Mesenchymal stem cell (in vitro differentiated cells and primary cell): ENCODE data around the gene HOXC4.

Source experiments
- DNase-seq: peaks from one replicate; pipeline ENCODE4 v3.0.0-alpha.2; 2013
- H2AFZ ChIP-seq: one replicate; pipeline ENCODE4 v1.6.1; 2013; ENCODE audit warnings: low read depth, mild to moderate bottlenecking, control low read depth, inconsistent platforms, low read length, moderate library complexity
- H2AK5ac ChIP-seq: 2 replicates; pipeline ENCODE4 v1.6.1; 2013; ENCODE audit warnings: low read length, moderate library complexity, mild to moderate bottlenecking, inconsistent platforms; ENCODE audit not compliant: severe bottlenecking
- H2BK120ac ChIP-seq: one replicate; pipeline ENCODE4 v1.6.1; 2013; ENCODE audit warnings: low read depth, mild to moderate bottlenecking, inconsistent platforms, low read length, moderate library complexity
- H2BK12ac ChIP-seq, 2 experiments: one replicate each; pipeline ENCODE4 v1.6.1; 2013; ENCODE audit warnings: inconsistent platforms in 2 of 2, low read length in 2 of 2, mild to moderate bottlenecking in 2 of 2, moderate library complexity in 2 of 2, control low read depth in 1 of 2
- H2BK15ac ChIP-seq: one replicate; pipeline ENCODE4 v1.6.1; 2013; ENCODE audit warnings: mild to moderate bottlenecking, low read depth, inconsistent platforms; ENCODE audit not compliant: poor library complexity, severe bottlenecking
- H2BK5ac ChIP-seq: 2 replicates; pipeline ENCODE4 v1.6.1; 2013; ENCODE audit warnings: low read depth, mild to moderate bottlenecking, low read length, control low read depth, inconsistent platforms; ENCODE audit not compliant: poor library complexity, severe bottlenecking
- H3K14ac ChIP-seq, 2 experiments: one replicate each; pipeline ENCODE4 v1.6.1; 2013; ENCODE audit warnings: inconsistent platforms in 2 of 2, low read length in 2 of 2, control low read depth in 1 of 2, mild to moderate bottlenecking in 1 of 2, moderate library complexity in 1 of 2
- H3K18ac ChIP-seq, 2 experiments: one replicate each; pipeline ENCODE4 v1.6.1; 2013; ENCODE audit warnings: inconsistent platforms in 2 of 2, low read length in 2 of 2, control low read depth in 1 of 2, low read depth in 1 of 2, mild to moderate bottlenecking in 1 of 2
- H3K23ac ChIP-seq, 2 experiments: one replicate each; pipeline ENCODE4 v1.6.1; 2013; ENCODE audit warnings: inconsistent platforms in 2 of 2, low read length in 2 of 2, mild to moderate bottlenecking in 2 of 2, moderate library complexity in 2 of 2, control low read depth in 1 of 2
- H3K27ac ChIP-seq: 2 replicates; pipeline ENCODE4 v1.5.1; 2013; ENCODE audit warnings: mild to moderate bottlenecking, moderate library complexity, low read length, control low read depth, inconsistent platforms; ENCODE audit not compliant: poor library complexity, severe bottlenecking
- H3K27me3 ChIP-seq, 2 experiments: 2 replicates each; pipeline versions ENCODE4 v1.6.1 to v1.7.0; 2013; ENCODE audit warnings: low read length in 2 of 2, mild to moderate bottlenecking in 2 of 2, moderate library complexity in 2 of 2, control low read depth in 1 of 2, inconsistent platforms in 1 of 2; ENCODE audit not compliant: control insufficient read depth in 1 of 2, insufficient read depth in 1 of 2
- H3K36me3 ChIP-seq, 2 experiments: 2 replicates each; pipeline versions ENCODE4 v1.6.1 to v1.7.0; 2013; ENCODE audit warnings: low read length in 2 of 2, control low read depth in 1 of 2, inconsistent platforms in 1 of 2, low read depth in 1 of 2, mild to moderate bottlenecking in 1 of 2; ENCODE audit not compliant: insufficient read depth in 2 of 2, control insufficient read depth in 1 of 2
- H3K4ac ChIP-seq, 2 experiments: one replicate each; pipeline ENCODE4 v1.6.1; 2013; ENCODE audit warnings: inconsistent platforms in 2 of 2, low read length in 2 of 2, mild to moderate bottlenecking in 2 of 2, moderate library complexity in 2 of 2, control low read depth in 1 of 2, low read depth in 1 of 2
- H3K4me1 ChIP-seq: 2 replicates; pipeline ENCODE4 v1.6.1; 2013; ENCODE audit warnings: low read depth, low read length, control low read depth; ENCODE audit not compliant: control insufficient read depth, insufficient read depth
- H3K4me2 ChIP-seq: 2 replicates; pipeline ENCODE4 v1.6.1; 2013; ENCODE audit warnings: low read length, mild to moderate bottlenecking, inconsistent platforms; ENCODE audit not compliant: poor library complexity, severe bottlenecking
- H3K4me3 ChIP-seq, 2 experiments: 2 replicates each; pipeline versions ENCODE4 v1.5.1 to v1.7.0; 2013; ENCODE audit warnings: low read length in 2 of 2, mild to moderate bottlenecking in 2 of 2, control low read depth in 1 of 2, low read depth in 1 of 2; ENCODE audit not compliant: insufficient read depth in 1 of 2
- H3K79me1 ChIP-seq: replicated peaks from 2 replicates; pipeline ENCODE4 v1.6.1; 2013; ENCODE audit warnings: mild to moderate bottlenecking, control low read depth, low read length, inconsistent platforms; ENCODE audit not compliant: poor library complexity, severe bottlenecking
- H3K9ac ChIP-seq: 2 replicates; pipeline ENCODE4 v1.7.0; 2013; ENCODE audit warnings: mild to moderate bottlenecking, low read length, moderate library complexity
- H3K9me3 ChIP-seq: 2 replicates; pipeline ENCODE4 v1.7.0; 2013; ENCODE audit warnings: mild to moderate bottlenecking, low read length; ENCODE audit not compliant: control insufficient read depth
- H4K8ac ChIP-seq: one replicate; pipeline ENCODE4 v1.6.1; 2013; ENCODE audit warnings: inconsistent platforms, mild to moderate bottlenecking, low read length, moderate library complexity
- H4K91ac ChIP-seq: one replicate; pipeline ENCODE4 v1.6.1; 2013; ENCODE audit warnings: mild to moderate bottlenecking, low read length, inconsistent platforms
- WGBS: methylation state at CpG from one replicate; pipeline ENCODE4 v1.1.7; 2013; ENCODE audit warnings: mixed read lengths; 5-methylcytosine and 5-hydroxymethylcytosine counted together

HOXC4 gene

DNA sequence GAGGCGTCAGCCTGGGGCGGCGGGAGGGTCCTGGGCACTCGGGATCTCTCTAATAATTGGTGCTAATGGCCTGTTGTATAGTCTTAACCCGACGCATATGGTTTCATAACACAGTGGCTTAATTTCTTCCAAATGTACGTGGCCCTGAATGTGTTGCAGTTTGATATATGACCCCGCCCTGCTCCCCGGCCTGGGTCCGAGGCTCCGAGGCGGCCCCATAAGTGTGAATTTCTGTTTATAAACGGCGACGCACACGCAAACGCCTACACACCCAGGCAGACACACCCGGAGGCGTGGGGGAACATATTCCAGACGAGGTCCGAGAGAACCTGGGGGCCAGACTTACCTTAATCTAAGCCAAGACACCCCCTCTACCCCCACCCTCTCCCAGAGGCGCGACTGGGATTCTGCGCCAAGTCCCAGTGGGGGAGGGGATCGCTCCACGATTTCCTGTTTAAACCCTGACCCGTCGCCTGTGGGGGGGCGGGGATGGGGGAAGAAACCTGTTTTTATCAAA is 35.1 kb upstream of the HOXC4 start:
- Histone ChIP-seq H3K9ac (peak overlapping the region; percentile 96), H3K36me3 (no peaks in the 10 kb centered on the region), H3K18ac (peak overlapping the region; percentile 99), H4K91ac (peak overlapping the region; percentile 100), H3K14ac (peak overlapping the region in 1 of 2 experiments; percentile 75), H2AK5ac (peak overlapping the region; percentile 3), H3K4me2 (peak overlapping the region; percentile 93), H4K8ac (peak overlapping the region; percentile 90), H3K79me1 (no peaks in the 10 kb centered on the region), H3K4ac (peak overlapping the region; percentile 87 to 99), H3K4me3 (peak overlapping the region; percentile 54 to 91), H2AFZ (peak overlapping the region; percentile 3), H3K4me1 (peaks cover 27% of the 10 kb centered on the region), H2BK120ac (peak overlapping the region; percentile 100), H3K27ac (peak overlapping the region; percentile 93), H3K9me3 (no peaks in the 10 kb centered on the region), H2BK15ac (peak overlapping the region; percentile 92), H2BK5ac (peak overlapping the region; percentile 90), H3K27me3 (no peaks in the 10 kb centered on the region), H3K23ac (peak overlapping the region; percentile 56 to 97), H2BK12ac (peak overlapping the region; percentile 50 to 69)
- DNase-seq = peak; percentile 68
- 3% methylated on average over 9 of the region's 29 CpGs for WGBS

DNA sequence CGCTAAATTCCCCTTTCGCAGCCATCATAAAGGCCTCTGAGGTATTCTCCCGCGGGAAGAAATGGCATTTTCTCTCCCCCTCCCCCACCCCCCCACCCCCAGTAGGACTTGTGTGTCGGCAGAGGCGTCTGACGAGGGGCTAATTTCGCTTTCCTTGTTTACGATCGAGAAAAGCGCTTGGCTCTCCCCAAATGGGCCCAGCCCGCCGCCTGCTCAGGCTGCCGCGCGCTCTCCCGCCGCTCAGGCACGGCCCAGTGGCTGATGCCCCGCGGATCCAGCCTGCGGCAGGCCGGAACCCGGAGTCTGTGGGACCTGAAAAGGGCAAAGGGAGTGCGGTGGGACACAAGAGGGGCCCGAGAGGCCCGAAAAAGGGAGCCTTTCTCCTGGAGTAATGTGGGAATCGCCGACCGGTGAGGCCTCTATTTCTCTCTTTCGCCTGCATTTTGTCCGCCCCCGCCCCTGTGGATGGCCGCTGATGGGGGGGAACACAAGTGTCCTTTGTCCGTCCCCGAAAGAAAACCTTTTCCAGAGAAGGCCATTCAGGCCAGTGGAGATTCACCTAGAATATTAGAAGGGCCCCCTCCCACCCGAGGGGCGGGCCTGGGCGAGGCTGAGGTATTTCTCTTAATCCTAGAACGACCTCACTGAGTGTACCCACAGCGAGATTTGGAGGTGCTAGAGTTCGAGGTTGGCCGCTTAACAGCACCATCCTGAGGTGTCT is 34.4 kb upstream of the HOXC4 start:
- H2BK15ac ChIP-seq = peak overlapping the region; percentile 92
- H3K4me3 ChIP-seq = peak overlapping the region; percentile 57 to 91
- H3K4me2 ChIP-seq = peak overlapping the region; percentile 93
- peak overlapping the region; percentile 26 for H2AK5ac ChIP-seq
- WGBS = 2% methylated on average over 37 of the region's 43 CpGs
- H3K23ac ChIP-seq = peak overlapping the region; percentile 20 to 98
- peak overlapping the region; percentile 93 to 95 for H3K4ac ChIP-seq
- no peaks in the 10 kb centered on the region for H3K79me1 ChIP-seq
- no peaks in the 10 kb centered on the region for H3K27me3 ChIP-seq
- H2BK120ac ChIP-seq = peak overlapping the region; percentile 100
- peak overlapping the region; percentile 99 for H4K91ac ChIP-seq
- H2AFZ ChIP-seq = no peak overlapping the region
- H3K18ac ChIP-seq = peak overlapping the region; percentile 99
- H3K4me1 ChIP-seq = peaks cover 30% of the 10 kb centered on the region
- H3K36me3 ChIP-seq = no peaks in the 10 kb centered on the region
- H2BK5ac ChIP-seq = peak overlapping the region; percentile 95
- DNase-seq = peak; percentile 72
- peak overlapping the region; percentile 21 to 70 for H2BK12ac ChIP-seq
- peak overlapping the region; percentile 93 for H3K27ac ChIP-seq
- H4K8ac ChIP-seq = peak overlapping the region; percentile 95
- H3K14ac ChIP-seq = peak overlapping the region; percentile 30 to 99
- peak overlapping the region; percentile 96 for H3K9ac ChIP-seq
- H3K9me3 ChIP-seq = no peaks in the 10 kb centered on the region

DNA sequence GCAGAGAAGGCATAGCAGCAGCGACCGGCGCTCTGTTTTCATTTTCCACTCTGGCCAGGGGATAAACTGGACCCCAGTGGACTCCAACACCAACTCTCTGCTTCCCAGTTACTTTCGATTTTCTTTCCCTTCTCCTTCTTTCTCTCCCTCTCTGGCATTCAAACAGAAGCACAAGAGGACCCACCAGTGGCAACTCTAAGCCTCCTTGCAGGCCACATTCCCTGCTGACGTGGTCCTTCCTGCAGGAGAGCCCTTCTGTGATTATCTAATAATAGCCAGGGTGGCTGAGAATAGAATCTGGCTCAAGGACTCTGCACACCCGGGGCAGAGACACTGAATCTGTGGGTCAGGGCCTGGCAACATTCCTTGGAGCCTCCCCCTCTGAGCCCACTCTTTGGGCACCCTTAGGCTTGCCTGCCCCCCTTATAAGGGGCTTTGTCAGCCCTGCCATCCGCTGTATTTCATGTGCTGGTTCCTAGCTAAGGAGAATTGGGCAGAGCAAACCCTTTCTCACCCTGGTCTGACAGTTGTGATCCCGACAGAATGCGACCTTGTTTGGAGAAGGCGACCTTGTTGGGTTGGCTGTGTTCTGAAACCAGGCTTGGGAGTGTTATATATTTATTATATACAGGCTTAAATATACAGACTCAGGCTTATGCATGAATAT is 33.6 kb upstream of the HOXC4 start:
- H3K4ac ChIP-seq = peak overlapping the region in 1 of 2 experiments; percentile 93
- no peaks in the 10 kb centered on the region for H3K79me1 ChIP-seq
- H3K14ac ChIP-seq = peak overlapping the region in 1 of 2 experiments; percentile 63
- peak overlapping the region; percentile 93 for H3K4me2 ChIP-seq
- no peaks in the 10 kb centered on the region for H3K9me3 ChIP-seq
- peak overlapping the region; percentile 37 to 86 for H3K4me3 ChIP-seq
- peak overlapping the region; percentile 71 for H2AK5ac ChIP-seq
- peak overlapping the region; percentile 80 for H4K91ac ChIP-seq
- peak overlapping the region; percentile 23 to 75 for H2BK12ac ChIP-seq
- no peaks in the 10 kb centered on the region for H3K36me3 ChIP-seq
- H3K27me3 ChIP-seq = no peaks in the 10 kb centered on the region
- 3% methylated on average over 7 of the region's 10 CpGs for WGBS
- H2BK5ac ChIP-seq = peak overlapping the region; percentile 95
- H3K18ac ChIP-seq = peak overlapping the region; percentile 70 to 99
- H3K4me1 ChIP-seq = peaks cover 31% of the 10 kb centered on the region
- peak overlapping the region; percentile 96 for H3K9ac ChIP-seq
- H3K27ac ChIP-seq = peak overlapping the region; percentile 93
- peak overlapping the region; percentile 100 for H2BK120ac ChIP-seq
- H3K23ac ChIP-seq = peak overlapping the region in 1 of 2 experiments; percentile 85
- peak overlapping the region; percentile 92 for H2BK15ac ChIP-seq
- peak overlapping the region; percentile 96 for H4K8ac ChIP-seq
- DNase-seq = peak; percentile 87
- no peak overlapping the region for H2AFZ ChIP-seq
